Aorta (tissue), 5 donors: ENCODE data around the gene PKN2. TPM values are rescaled to one million over a fixed set of nuclear protein-coding genes. Genes with fewer than 3 reads are reported as not detected.
"Not testable (repeated sequence)": the region's sequence is repeated elsewhere in the genome, so short reads cannot be mapped to it uniquely, and the experiment has no call there.

Source experiments
- ATAC-seq: fragments of 200-7000 bp; cut with Tn5 transposase; one replicate; pipeline ENCODE4 v1.9.1; 2022; ENCODE audit warnings: moderate library complexity; ENCODE audit not compliant: low FRiP score
- DNase-seq, 2 donors: peaks; one replicate each; pipeline ENCODE4 v3.0.0-alpha.2; 2020
- H3K27ac ChIP-seq, 2 donors: one replicate each; pipeline ENCODE4 v1.5.1; 2013; ENCODE audit warnings: low read length in 2 of 2, mild to moderate bottlenecking in 2 of 2, moderate library complexity in 2 of 2, control low read depth in 1 of 2, inconsistent platforms in 1 of 2, low read depth in 1 of 2
- H3K27me3 ChIP-seq, 2 donors: one replicate each; pipeline ENCODE4 v1.6.1; 2013; ENCODE audit warnings: control low read depth in 1 of 2, low read length in 1 of 2, mild to moderate bottlenecking in 1 of 2, moderate library complexity in 1 of 2; ENCODE audit not compliant: insufficient read depth in 2 of 2, control insufficient read depth in 1 of 2
- H3K36me3 ChIP-seq, 2 donors: one replicate each; pipeline ENCODE4 v1.6.1; 2013; ENCODE audit warnings: control low read depth in 1 of 2, low read length in 1 of 2, mild to moderate bottlenecking in 1 of 2; ENCODE audit not compliant: insufficient read depth in 2 of 2, control insufficient read depth in 1 of 2
- H3K4me1 ChIP-seq, 2 donors: one replicate each; pipeline ENCODE4 v1.6.1; 2013; ENCODE audit warnings: low read length in 2 of 2, control low read depth in 1 of 2, mild to moderate bottlenecking in 1 of 2, moderate library complexity in 1 of 2; ENCODE audit not compliant: insufficient read depth in 2 of 2, control insufficient read depth in 1 of 2
- H3K4me3 ChIP-seq, 2 donors: one replicate each; pipeline ENCODE4 v1.5.1; 2013; ENCODE audit warnings: low read length in 2 of 2, control low read depth in 1 of 2, mild to moderate bottlenecking in 1 of 2
- H3K9me3 ChIP-seq: one replicate; pipeline ENCODE4 v1.6.1; 2013; ENCODE audit warnings: mild to moderate bottlenecking, low read length; ENCODE audit not compliant: control insufficient read depth
- WGBS, 2 donors: extraction: QIAGEN DNeasy Blood & Tissue Kit; methylation state at CpG; one replicate each; pipeline ENCODE4 v1.1.7; 2013; 5-methylcytosine and 5-hydroxymethylcytosine counted together
- intact Hi-C, 2 donors: fragments of 100-400 bp; cut with DNase I; formaldehyde crosslinking; loops; one replicate each; pipeline versions ENCODE4 v1.14.2 to v1.15.0; 2022
- polyA plus RNA-seq, 2 donors: library from polyadenylated mRNA; stranded (reverse); fragments of 200-250 nt; gene quantifications; one replicate each; pipeline ENCODE4 v1.2.3, GENCODE V29; 2013
- total RNA-seq, 2 donors: library from RNA; stranded (reverse); fragmentation: NEBNext Ultra II Directional; extraction: Animal tissue kit (Norgen Biotek cat#: 25700); gene quantifications; one replicate each; pipeline ENCODE4 v1.2.1, GENCODE V29; 2021
- donor health status: healthy with polysubstance abuse.
- donor health status: Bipolar disorder and iron deficiency.
- donor health status: DM: no; HTN: no; CAD: no.
- donor health status: DM: no; HTN: no; CAD: no.
- donor health status: DM: yes; HTN: yes; CAD: no.

The PKN2 gene
- total and polyA plus RNA-seq, 4 donors, result 8.5 to 38.1 (median 25.7) TPM

DNA sequence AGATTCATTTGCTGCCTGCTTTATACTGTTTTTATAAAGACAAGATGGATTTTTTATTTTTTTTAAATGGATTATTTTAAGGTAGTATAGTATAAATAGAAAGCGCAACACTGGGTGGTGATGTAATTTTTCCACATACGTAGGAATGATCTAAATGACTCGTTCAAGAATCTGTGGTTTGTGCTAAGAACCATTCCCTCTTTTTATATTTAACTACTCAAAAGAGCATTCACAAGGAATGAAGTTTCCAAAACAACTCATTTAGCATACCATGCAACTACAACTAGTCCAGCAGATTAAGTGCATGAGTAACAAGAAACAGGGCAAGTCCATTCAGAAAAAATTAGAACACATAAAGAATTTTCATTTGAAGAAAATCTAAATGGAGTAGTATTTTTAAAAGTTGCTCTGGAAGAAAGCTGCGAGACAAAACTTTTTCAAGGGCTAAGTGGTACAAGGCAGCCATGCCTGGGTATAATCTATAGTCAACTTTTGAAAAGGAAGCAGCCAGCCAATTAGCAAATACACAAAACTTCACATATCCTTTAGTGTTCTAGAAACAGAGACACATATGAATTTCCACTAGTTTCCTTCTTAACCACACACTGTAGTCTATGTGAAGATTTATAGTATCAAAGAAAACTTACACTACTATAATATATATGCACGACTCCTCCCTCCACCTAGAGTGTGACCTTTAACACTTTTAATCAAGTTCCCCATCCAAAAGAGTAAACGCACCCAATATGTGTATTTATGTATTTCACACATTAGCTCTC lies 183.9 kb downstream of the PKN2 start:
- no peaks in the 10 kb centered on the region for H3K27me3 ChIP-seq
- DNase-seq (no peak), ATAC-seq (no peak)
- H3K4me1 ChIP-seq, result no peaks in the 10 kb centered on the region
- intact Hi-C loops, result no loop called here
- no peaks in the 10 kb centered on the region for H3K36me3 ChIP-seq
- no peak overlapping the region for H3K4me3 ChIP-seq
- no peak overlapping the region for H3K27ac ChIP-seq
- H3K9me3 ChIP-seq, result no peaks in the 10 kb centered on the region
- WGBS, 2 donors, result 32 to 35% methylated on average over 6 of the region's 6 CpGs

DNA sequence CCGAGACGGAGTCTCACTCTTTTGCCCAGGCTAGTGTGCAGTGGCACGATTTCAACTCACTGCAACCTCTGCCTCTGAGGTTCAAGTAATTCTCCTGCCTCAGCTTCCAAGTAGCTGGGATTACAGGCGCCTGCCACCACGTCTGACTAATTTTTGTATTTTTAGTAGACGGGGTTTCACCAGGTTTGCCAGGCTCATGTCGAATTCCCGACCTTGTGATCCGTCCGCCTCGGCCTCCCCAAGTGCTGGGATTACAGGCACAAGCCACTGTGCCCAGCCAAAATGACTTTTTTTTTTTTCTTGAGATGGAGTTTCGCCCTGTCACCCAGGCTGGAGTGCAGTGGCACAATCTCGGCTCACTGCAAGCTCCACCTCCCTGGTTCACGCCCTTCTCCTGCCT lies 185.6 kb downstream of the PKN2 start:
- 95% methylated on average over 14 of the region's 14 CpGs for WGBS, 2 donors
- not testable (repeated sequence) for DNase-seq, H3K4me1 ChIP-seq, H3K36me3 ChIP-seq, ATAC-seq, H3K27me3 ChIP-seq, H3K27ac ChIP-seq, H3K9me3 ChIP-seq, H3K4me3 ChIP-seq
- intact Hi-C loops, result loop anchor here (10.0 kb wide), 2 partner anchors 65 to 215 kb away; no protein-coding TSS in a partner anchor

DNA sequence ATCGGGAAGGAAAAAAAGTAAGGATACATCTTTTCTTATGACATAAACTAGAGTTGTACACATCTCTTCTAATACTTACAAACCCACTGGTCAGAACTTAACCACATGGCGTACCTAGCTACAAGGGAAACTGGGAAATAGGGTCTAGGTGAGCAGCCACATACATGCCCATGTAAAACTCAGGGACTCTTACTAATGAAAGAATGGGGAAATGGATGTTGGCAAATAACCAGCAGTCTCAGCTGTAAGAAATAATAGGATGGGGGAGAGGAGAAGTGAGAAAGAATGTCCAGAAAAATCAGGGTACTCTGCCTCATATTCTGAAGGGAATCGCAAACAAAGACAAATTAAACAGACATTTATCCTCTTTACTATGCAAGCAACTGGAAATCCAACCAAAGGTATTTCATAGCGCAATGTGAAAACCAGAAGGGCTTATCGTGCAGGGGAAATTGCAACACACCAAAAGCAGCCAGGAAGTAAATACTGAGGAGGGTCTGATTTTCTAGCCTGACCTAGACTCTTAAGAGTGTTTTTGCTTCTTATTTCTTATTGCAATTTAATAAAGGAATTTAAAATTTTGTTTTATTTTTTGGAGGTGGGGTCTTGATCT lies 189.8 kb downstream of the PKN2 start:
- Histone ChIP-seq H3K4me3 (no peak overlapping the region), H3K36me3 (no peaks in the 10 kb centered on the region), H3K27ac (no peak overlapping the region), H3K27me3 (no peaks in the 10 kb centered on the region), H3K9me3 (no peaks in the 10 kb centered on the region), H3K4me1 (no peaks in the 10 kb centered on the region)
- ATAC-seq (no peak), DNase-seq (no peak)
- WGBS, 2 donors, result 71% methylated on average over 5 of the region's 5 CpGs
- intact Hi-C loops, result loop anchor here (10.0 kb wide), 2 partner anchors 69 to 219 kb away; no protein-coding TSS in a partner anchor

- DNase-seq (no peak), ATAC-seq (no peak)
- no peak overlapping the region for H3K27ac ChIP-seq
- no peaks in the 10 kb centered on the region for H3K36me3 ChIP-seq
- H3K4me3 ChIP-seq, result no peak overlapping the region
- intact Hi-C loops, result loop anchor here (5.0 to 10.0 kb wide), 3 partner anchors 71 to 223 kb away; no protein-coding TSS in a partner anchor
- H3K4me1 ChIP-seq, result no peaks in the 10 kb centered on the region
- WGBS, 2 donors, result 82% methylated on average over 4 of the region's 4 CpGs
- no peaks in the 10 kb centered on the region for H3K27me3 ChIP-seq
- no peaks in the 10 kb centered on the region for H3K9me3 ChIP-seq
These were observed 191.5 kb downstream of the PKN2 start for GRCh38 chr1:88875595-88875994.

GRCh38 chr1:88876573-88877365 lies 192.7 kb downstream of the PKN2 start:
- no peak for ATAC-seq
- no peak for DNase-seq
- H3K36me3 ChIP-seq, result no peaks in the 10 kb centered on the region
- no peaks in the 10 kb centered on the region for H3K4me1 ChIP-seq
- H3K9me3 ChIP-seq, result no peaks in the 10 kb centered on the region
- no peak overlapping the region for H3K4me3 ChIP-seq
- 51 to 56% methylated on average over 5 of the region's 5 CpGs for WGBS, 2 donors
- intact Hi-C loops, result loop anchor here (5.0 to 10.0 kb wide), 3 partner anchors 72 to 224 kb away; no protein-coding TSS in a partner anchor
- H3K27me3 ChIP-seq, result no peaks in the 10 kb centered on the region
- no peak overlapping the region for H3K27ac ChIP-seq

- no peaks in the 10 kb centered on the region for H3K36me3 ChIP-seq
- DNase-seq (no peak), ATAC-seq (peak; percentile 61)
- no peak overlapping the region for H3K27ac ChIP-seq
- H3K4me1 ChIP-seq, result no peaks in the 10 kb centered on the region
- H3K27me3 ChIP-seq, result no peaks in the 10 kb centered on the region
- H3K9me3 ChIP-seq, result no peaks in the 10 kb centered on the region
- H3K4me3 ChIP-seq, result no peak overlapping the region
- WGBS, 2 donors, result 24% methylated on average over 6 of the region's 6 CpGs
- intact Hi-C loops, result loop anchor here (5.0 to 10.0 kb wide), 3 partner anchors 73 to 225 kb away; no protein-coding TSS in a partner anchor
These were observed 193.3 kb downstream of the PKN2 start for GRCh38 chr1:88877382-88877825.

DNA sequence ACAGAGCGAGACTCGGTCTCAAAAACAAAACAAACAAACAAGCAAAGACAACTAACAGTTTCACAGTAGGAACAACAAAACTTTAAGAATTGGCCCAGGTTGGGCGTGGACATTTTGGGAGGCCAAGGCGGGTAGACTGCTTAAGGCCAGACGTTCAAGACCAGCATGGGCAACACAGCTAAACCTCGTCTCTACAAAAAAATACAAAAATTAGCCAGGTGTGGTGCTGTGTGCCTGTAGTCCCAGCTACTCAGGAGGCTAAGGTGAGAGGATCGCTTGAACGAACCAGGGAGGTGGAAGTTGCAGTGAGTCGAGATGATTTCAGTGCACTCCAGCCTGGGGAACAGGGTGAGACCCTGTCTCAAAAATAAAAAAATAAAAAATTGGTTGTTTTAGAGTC lies 193.8 kb downstream of the PKN2 start:
- intact Hi-C loops, result loop anchor here (5.0 to 10.0 kb wide), 3 partner anchors 73 to 226 kb away; no protein-coding TSS in a partner anchor
- no peaks in the 10 kb centered on the region for H3K4me1 ChIP-seq
- no peaks in the 10 kb centered on the region for H3K36me3 ChIP-seq
- H3K9me3 ChIP-seq, result no peaks in the 10 kb centered on the region
- ATAC-seq (no peak), DNase-seq (no peak)
- WGBS, 2 donors, result 74 to 79% methylated on average over 9 of the region's 9 CpGs
- no peak overlapping the region for H3K4me3 ChIP-seq
- no peaks in the 10 kb centered on the region for H3K27me3 ChIP-seq
- no peak overlapping the region for H3K27ac ChIP-seq

GRCh38 chr1:88878731-88879130 lies 194.7 kb downstream of the PKN2 start:
- Histone ChIP-seq H3K4me1 (no peaks in the 10 kb centered on the region), H3K27ac (no peak overlapping the region), H3K27me3 (no peaks in the 10 kb centered on the region), H3K9me3 (no peaks in the 10 kb centered on the region), H3K36me3 (no peaks in the 10 kb centered on the region), H3K4me3 (no peak overlapping the region)
- WGBS, 2 donors, result 56 to 61% methylated on average over 4 of the region's 4 CpGs
- no peak for ATAC-seq
- DNase-seq, result no peak
- intact Hi-C loops, result loop anchor here (5.0 to 10.0 kb wide), 3 partner anchors 74 to 226 kb away; no protein-coding TSS in a partner anchor
